ENCODE results near the gene NPIPA1.
"Not testable (repeated sequence)": the region's sequence is repeated elsewhere in the genome, so short reads cannot be mapped to it uniquely, and the experiment has no call there.

DNA sequence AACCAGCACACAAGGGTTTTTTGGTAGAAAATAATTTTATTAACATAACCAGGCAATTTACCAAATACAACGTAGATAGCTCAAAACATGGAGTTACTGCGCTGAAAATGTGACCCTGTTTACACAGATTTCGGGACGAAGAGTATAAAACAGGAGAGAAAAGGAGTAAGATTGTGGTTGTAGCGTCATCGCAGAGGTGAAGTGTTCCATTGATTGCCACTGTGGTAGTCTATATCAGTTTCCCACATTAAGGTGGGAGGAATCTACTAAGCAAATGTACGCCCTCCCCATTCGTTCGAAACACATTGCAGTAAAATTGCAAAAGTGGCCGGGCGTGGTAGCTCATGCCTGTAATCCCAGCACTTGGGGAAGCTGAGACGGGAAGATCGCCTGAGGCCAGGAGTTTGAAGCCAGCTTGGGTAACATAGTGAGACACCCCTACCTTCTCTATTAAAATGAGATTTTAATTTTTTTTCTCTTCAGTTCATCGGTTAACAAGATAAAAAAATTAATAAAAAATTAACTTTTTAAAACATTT lies 36.6 kb downstream of the NPIPA1 start:
- not testable (repeated sequence) for TF ChIP-seq CTCF (conservative IDR thresholded peaks at IDR 0.05; ENCODE audit: low read length); EZH2phosphoT487 (IDR thresholded peaks at IDR 0.05; ENCODE audit: borderline replicate concordance, low read depth, low read length)
